Stimulated activated CD4-positive, alpha-beta T cell treated with anti-CD3 and anti-CD28 coated beads, Interleukin-1b, Interleukin-23, amount 100 ng/mL, for 48 hours (primary cell): ENCODE data around the gene C1orf115.
"Not testable (repeated sequence)": the region's sequence is repeated elsewhere in the genome, so short reads cannot be mapped to it uniquely, and the experiment has no call there.

Experiments used
- DNase-seq: peaks from one replicate; pipeline ENCODE4 v3.0.0-alpha.2; 2020

Gene C1orf115

GRCh38 chr1:220730486-220730885 is 40.3 kb downstream of the C1orf115 start:
- DNase-seq = no peak

GRCh38 chr1:220732137-220732536 is 42.0 kb downstream of the C1orf115 start:
- no peak for DNase-seq

- no peak for DNase-seq
These were observed 42.5 kb downstream of the C1orf115 start for GRCh38 chr1:220732621-220733020.

- DNase-seq = peak; percentile 80
These were observed 43.0 kb downstream of the C1orf115 start for GRCh38 chr1:220733086-220733601.

GRCh38 chr1:220734571-220735326 is 44.6 kb downstream of the C1orf115 start:
- DNase-seq = no peak

GRCh38 chr1:220736283-220736682 is 46.1 kb downstream of the C1orf115 start:
- DNase-seq = not testable (repeated sequence)

GRCh38 chr1:220741349-220741748 is 51.2 kb downstream of the C1orf115 start:
- no peak for DNase-seq

GRCh38 chr1:220741825-220742224 is 51.7 kb downstream of the C1orf115 start:
- DNase-seq = no peak

- no peak for DNase-seq
These were observed 52.4 kb downstream of the C1orf115 start for GRCh38 chr1:220742520-220742919.

- no peak for DNase-seq
These were observed 56.7 kb downstream of the C1orf115 start for GRCh38 chr1:220746851-220747250.

- no peak for DNase-seq
These were observed 57.4 kb downstream of the C1orf115 start for GRCh38 chr1:220747437-220748088.

- no peak for DNase-seq
These were observed 58.1 kb downstream of the C1orf115 start, which contains the start of gene MTARC2 for GRCh38 chr1:220748089-220748934. TSS of gene MTARC2 (plus strand) at chr1:220748322. CDS start at chr1:220748532, 210 bp downstream.
